ENCODE data around the gene COG7. TPM values are rescaled to one million over a fixed set of nuclear protein-coding genes. Genes with fewer than 3 reads are reported as not detected.
A peak's percentile ranks its signal among the peaks of the same experiment; 100 is the strongest.
"Not testable (repeated sequence)": the region's sequence is repeated elsewhere in the genome, so short reads cannot be mapped to it uniquely, and the experiment has no call there.

Gene COG7
- total RNA-seq, 2 donors from 2014 or later, result 19.5 to 43.5 TPM

DNA sequence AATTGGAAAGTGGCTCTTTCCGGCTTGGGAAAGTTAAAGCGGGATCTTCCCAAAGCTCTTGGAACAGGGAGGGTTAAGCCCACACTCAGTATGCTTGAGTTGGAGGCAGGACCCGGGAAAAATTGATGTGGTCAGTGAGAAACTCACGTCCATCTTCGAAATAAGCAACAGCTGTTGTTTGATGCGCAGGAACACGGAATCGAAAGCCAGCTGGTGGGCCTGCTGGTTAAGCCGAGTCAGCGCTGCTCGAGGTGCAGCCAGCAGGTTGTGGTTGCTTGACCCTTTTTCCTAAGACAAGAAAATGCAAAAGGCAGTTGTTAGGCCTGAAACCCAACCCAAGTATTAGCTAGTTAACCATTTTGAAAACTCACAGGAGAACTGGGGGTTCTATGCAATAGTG lies 49.4 kb downstream of the COG7 start:
- no peaks in the 10 kb centered on the region for H3K27me3 ChIP-seq
- no peak overlapping the region for H3K4me3 ChIP-seq
- no peaks in the 10 kb centered on the region for H3K36me3 ChIP-seq (replicated peaks in 1 of 2; ENCODE audit: insufficient read depth in 1 of 2, low read depth in 2 of 2)
- no peaks in the 10 kb centered on the region for H3K9me3 ChIP-seq
- TF ChIP-seq, protein P1, sequence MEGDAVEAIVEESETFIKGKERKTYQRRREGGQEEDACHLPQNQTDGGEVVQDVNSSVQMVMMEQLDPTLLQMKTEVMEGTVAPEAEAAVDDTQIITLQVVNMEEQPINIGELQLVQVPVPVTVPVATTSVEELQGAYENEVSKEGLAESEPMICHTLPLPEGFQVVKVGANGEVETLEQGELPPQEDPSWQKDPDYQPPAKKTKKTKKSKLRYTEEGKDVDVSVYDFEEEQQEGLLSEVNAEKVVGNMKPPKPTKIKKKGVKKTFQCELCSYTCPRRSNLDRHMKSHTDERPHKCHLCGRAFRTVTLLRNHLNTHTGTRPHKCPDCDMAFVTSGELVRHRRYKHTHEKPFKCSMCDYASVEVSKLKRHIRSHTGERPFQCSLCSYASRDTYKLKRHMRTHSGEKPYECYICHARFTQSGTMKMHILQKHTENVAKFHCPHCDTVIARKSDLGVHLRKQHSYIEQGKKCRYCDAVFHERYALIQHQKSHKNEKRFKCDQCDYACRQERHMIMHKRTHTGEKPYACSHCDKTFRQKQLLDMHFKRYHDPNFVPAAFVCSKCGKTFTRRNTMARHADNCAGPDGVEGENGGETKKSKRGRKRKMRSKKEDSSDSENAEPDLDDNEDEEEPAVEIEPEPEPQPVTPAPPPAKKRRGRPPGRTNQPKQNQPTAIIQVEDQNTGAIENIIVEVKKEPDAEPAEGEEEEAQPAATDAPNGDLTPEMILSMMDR (IDR thresholded peaks at IDR 0.05), result no peak
- no peak for TF ChIP-seq POLR2A (IDR thresholded peaks at IDR 0.05)
- 83 to 89% methylated on average over 11 of the region's 11 CpGs for WGBS, 2 donors
- DNase-seq (no peak), ATAC-seq (no peak)
- intact Hi-C loops (cut with DNase I), result no loop called here
- no peak overlapping the region for H3K27ac ChIP-seq
- peaks cover 28% of the 10 kb centered on the region for H3K4me1 ChIP-seq

DNA sequence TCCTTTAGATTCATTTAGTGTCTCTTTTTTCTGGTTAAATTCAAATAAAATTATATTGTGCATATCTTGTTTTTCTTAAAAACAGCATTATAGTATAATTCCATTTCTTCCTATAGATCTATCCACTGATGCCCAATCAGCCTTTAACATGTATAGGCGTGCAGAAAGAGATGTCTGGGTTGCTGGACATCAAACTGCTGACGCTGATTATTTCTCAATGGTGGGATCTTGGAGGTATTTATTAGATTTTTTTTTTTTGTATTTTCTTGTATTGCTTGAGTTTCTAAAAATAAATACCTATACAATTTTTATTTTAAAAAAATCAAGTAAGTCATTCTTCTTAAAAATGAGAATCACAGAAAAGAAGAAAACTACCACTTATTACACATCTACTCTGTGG lies 50.9 kb downstream of the COG7 start:
- H3K4me1 ChIP-seq, result peaks cover 26% of the 10 kb centered on the region

DNA sequence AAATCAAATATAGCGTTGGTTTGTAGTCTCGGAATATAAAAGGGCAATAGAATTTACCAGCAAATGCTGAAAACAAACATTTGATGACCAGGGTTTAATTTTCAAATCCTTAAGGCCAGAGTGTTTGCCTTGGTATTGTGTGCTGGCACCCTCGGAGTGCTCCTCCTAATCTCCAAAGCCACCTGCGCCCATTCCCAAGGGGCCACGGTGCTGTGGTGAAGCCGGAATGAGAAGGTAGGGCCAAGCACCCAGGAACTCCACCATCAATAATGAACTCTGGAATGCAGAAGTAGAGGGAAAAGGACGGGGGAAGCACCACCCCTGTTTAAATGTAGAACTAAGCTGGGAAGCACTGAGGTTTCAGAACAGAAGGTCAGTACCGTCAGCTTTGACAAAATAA lies 51.9 kb downstream of the COG7 start:
- 41 to 45% methylated on average over 8 of the region's 8 CpGs for WGBS, 2 donors
- H3K36me3 ChIP-seq (replicated peaks in 1 of 2; ENCODE audit: insufficient read depth in 1 of 2, low read depth in 2 of 2), result no peaks in the 10 kb centered on the region
- peak; percentile 99 for ATAC-seq
- H3K27me3 ChIP-seq, result no peaks in the 10 kb centered on the region
- no peak for TF ChIP-seq POLR2A (IDR thresholded peaks at IDR 0.05)
- TF ChIP-seq, protein P1 (IDR thresholded peaks at IDR 0.05), result no peak
- no peak overlapping the region for H3K4me3 ChIP-seq
- intact Hi-C loops (cut with DNase I), result no loop called here
- H3K4me1 ChIP-seq, result peaks cover 26% of the 10 kb centered on the region
- no peaks in the 10 kb centered on the region for H3K9me3 ChIP-seq
- peak; percentile 88 to 94 (median 90) for DNase-seq
- H3K27ac ChIP-seq, result peak overlapping the region; percentile 71 to 79 (median 75)

More for the DNA sequence above, 50.9 kb downstream of the COG7 start:
- Histone ChIP-seq H3K9me3 (no peaks in the 10 kb centered on the region), H3K27me3 (no peaks in the 10 kb centered on the region), H3K27ac (peak overlapping the region; percentile 27 to 79 (median 75)), H3K4me3 (no peak overlapping the region), H3K36me3 (replicated peaks in 1 of 2; ENCODE audit: insufficient read depth in 1 of 2, low read depth in 2 of 2) (no peaks in the 10 kb centered on the region)
- no peak for DNase-seq
- 97 to 98% methylated on average over 2 of the region's 2 CpGs for WGBS, 2 donors
- intact Hi-C loops (cut with DNase I), result no loop called here
- no peak for ATAC-seq
- no peak for TF ChIP-seq POLR2A (IDR thresholded peaks at IDR 0.05)
- TF ChIP-seq, protein P1 (IDR thresholded peaks at IDR 0.05), result no peak

DNA sequence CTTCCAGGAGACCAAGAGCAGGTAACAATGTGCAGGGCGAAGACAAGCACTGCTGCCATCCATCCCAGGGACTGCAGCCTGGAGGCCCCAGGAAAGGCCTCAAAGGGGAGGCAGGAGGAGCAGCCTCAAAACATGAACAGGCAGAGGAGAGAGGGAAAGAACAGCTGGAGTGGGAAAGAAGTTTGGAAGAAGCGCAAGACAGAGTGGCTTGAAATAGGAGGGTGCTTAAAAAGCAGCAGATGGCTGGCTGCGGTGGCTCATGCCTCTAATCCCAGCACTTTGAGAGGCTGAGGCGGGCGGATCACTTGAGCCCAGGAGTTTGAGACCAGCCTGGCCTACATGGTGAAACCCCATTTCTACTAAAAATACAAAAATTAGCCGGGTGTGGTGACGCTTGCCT lies 52.5 kb downstream of the COG7 start:
- peaks cover 26% of the 10 kb centered on the region for H3K4me1 ChIP-seq
- H3K36me3 ChIP-seq (replicated peaks in 1 of 2; ENCODE audit: insufficient read depth in 1 of 2, low read depth in 2 of 2); H3K27me3 ChIP-seq; H3K9me3 ChIP-seq; H3K4me3 ChIP-seq; ATAC-seq; DNase-seq; intact Hi-C loops (cut with DNase I): not testable (repeated sequence)
- peak overlapping the region; percentile 71 to 79 (median 75) for H3K27ac ChIP-seq
- WGBS, 2 donors, result 85 to 95% methylated on average over 7 of the region's 7 CpGs

DNA sequence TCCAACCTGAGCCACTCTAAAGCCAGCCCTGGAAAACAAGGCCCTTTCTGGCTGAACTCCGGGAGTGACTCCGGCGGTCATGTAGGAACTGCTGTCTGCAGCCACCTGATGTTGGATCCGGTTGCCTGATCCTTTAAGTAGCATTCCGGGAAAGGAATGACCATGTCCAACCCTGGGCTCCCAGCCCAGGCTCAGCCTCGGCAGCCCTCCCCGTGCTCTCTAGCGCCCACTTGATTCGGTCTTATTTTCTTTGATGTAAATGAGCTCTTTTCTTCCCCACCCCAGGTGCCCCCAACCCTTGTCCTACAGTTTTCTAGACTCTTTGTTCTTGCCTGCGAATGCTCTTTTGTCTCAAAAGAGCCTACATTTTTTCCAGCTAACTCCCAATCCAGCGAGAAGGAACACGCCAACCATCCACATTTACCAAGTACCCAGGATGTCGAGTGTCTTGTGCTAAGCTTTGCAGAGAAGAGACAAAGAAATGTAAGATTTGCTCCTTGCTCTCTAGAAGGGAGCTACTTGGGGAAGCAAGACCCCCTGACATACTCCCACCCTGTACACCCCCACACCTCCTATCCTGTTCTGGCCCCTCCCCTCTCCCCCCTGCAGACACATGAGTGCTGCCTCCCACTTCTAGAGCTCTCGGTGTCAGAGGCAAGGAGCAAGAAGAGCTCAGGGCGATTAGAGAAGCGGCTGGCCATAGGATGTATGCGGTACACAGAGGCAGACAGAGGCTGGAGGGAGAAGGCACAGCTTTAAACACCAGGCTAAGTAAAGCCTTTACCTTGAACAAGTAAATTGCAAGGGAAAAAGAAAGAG lies 53.8 kb downstream of the COG7 start:
- peaks cover 26% of the 10 kb centered on the region for H3K4me1 ChIP-seq
- no peaks in the 10 kb centered on the region for H3K36me3 ChIP-seq (replicated peaks in 1 of 2; ENCODE audit: insufficient read depth in 1 of 2, low read depth in 2 of 2)
- H3K9me3 ChIP-seq, result no peaks in the 10 kb centered on the region
- no peak overlapping the region for H3K4me3 ChIP-seq
- H3K27me3 ChIP-seq, result no peaks in the 10 kb centered on the region
- intact Hi-C loops (cut with DNase I), result no loop called here
- TF ChIP-seq, protein P1 (IDR thresholded peaks at IDR 0.05), result no peak
- no peak for TF ChIP-seq POLR2A (IDR thresholded peaks at IDR 0.05)
- ATAC-seq (no peak), DNase-seq (peak in 2 of 4 donors; percentile 60 to 65)
- 80 to 86% methylated on average over 14 to 17 of the region's 17 CpGs for WGBS, 2 donors
- H3K27ac ChIP-seq, result peak overlapping the region in 2 of 4 donors; percentile 41 to 79

All from body of pancreas (tissue), 4 donors.